NCI-H2107 treated with DMSO at 0.1 percent for 48 hours (cell line): ENCODE data around the gene PRR7.

Experiments used
- DNase-seq: peaks from one replicate; lab custom pipeline; 2025; ENCODE audit not compliant: unreplicated experiment; lab: John Stamatoyannopoulos, UW

The PRR7 gene

GRCh38 chr5:177497292-177498012 lies 50.8 kb downstream of the PRR7 start, which contains the start of gene PDLIM7:
Gene PDLIM7 (minus strand): TSS chr5:177497604. CDS start chr5:177496512, 1,092 bp downstream.
- DNase-seq: peak; percentile 68

GRCh38 chr5:177498013-177498787 lies 51.6 kb downstream of the PRR7 start:
- DNase-seq: no peak

- DNase-seq: no peak
These were observed 53.2 kb downstream of the PRR7 start for GRCh38 chr5:177499842-177500241.

- peak; percentile 25 for DNase-seq
These were observed 54.3 kb downstream of the PRR7 start for GRCh38 chr5:177500685-177501522.

GRCh38 chr5:177501874-177502678 lies 55.5 kb downstream of the PRR7 start:
- DNase-seq: no peak

GRCh38 chr5:177502886-177503285 lies 56.3 kb downstream of the PRR7 start:
- no peak for DNase-seq

- no peak for DNase-seq
These were observed 56.9 kb downstream of the PRR7 start for GRCh38 chr5:177503351-177504085.

GRCh38 chr5:177504086-177505056 lies 57.8 kb downstream of the PRR7 start:
- no peak for DNase-seq

GRCh38 chr5:177505075-177505474 lies 58.5 kb downstream of the PRR7 start:
- no peak for DNase-seq
